NCI-H2196 treated with DMSO at 0.1 percent for 48 hours (cell line): ENCODE results near the gene ANKRD13C.
"Not testable (repeated sequence)": the region's sequence is repeated elsewhere in the genome, so short reads cannot be mapped to it uniquely, and the experiment has no call there.

ENCODE experiments used
- DNase-seq: peaks from one replicate; lab custom pipeline; 2025; ENCODE audit not compliant: unreplicated experiment; lab: John Stamatoyannopoulos, UW

The ANKRD13C gene

DNA sequence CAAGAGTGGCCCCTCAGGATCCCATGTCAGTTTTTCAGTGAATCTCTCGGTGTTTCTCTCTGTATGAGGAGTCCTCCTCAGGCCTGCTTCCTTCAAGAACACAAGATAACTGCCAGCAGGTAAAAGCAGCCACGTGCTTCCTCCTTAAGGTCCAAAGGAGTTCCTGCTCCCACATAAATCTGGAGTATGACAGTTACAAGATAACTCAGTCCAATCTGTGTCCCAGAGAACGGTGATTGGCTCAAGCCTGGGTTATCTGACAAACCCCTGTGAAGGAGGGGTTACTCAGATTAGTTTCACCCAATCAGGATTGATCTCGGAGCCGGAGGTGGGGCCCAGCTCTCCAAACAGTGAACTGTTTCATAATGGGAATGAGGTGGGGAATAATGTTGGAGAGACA is 5.8 kb upstream of the ANKRD13C start:
- no peak for DNase-seq

DNA sequence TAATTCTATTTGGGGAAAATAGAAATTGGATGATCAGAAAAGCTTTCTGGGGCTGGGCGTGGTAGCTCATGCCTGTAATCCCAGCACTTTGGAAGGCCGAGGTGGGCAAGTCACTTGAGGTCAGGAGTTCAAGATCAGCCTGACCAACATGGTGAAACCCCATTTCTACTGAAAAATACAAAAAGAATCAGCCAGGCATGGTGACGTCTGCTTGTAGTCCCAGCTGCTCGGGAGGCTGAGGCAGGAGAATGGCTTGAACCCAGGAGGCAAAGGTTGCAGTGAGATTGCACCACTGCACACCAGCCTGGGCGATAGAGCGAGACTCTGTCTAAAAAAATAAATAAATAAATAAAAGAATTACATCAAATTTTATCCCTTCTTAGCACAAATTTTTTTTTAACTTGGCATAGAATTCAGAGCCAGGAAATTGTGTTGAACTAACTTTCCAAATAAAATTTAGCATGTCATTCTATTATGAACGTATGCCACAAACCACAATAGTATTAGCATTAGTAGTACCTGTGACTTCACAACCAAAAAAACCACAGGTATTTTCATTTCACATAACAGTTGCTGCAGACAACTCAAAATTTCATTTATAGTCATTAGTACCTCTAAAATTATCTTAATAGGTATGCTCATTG is 4.5 kb upstream of the ANKRD13C start:
- DNase-seq = no peak

DNA sequence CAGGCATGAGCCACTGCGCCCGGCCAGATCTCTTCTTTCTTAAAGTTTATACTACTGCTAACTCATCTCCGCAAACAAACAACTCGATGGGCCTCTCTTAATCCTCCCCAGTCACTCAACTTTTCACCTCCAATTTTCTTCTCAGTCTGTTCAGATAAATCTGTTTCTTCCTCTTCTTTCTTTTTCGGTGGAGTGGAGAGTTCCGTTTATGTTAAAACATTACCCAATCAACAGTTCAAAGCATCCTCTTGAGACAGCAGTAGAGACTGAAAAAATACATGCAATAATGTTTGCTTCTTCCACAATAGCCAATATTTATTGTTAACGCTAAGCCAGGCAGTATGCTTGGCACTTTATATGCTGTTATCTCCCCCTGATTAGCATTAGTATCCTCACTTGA is 1.4 kb upstream of the ANKRD13C start:
- DNase-seq = no peak

DNA sequence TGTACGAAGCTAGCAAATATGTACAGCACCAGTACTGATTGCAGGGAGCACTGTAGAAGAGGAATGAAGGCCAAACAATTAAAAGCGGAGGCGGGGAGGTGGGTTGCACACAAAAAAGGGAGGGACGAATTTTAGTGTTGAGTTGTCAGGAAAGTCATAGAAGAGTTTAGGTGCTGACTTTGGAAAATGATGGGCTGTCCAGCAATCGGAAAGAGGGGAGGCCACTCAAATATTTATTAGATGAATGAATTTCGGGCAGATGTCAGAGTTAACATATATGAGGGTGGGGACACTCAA is 537 bp upstream of the ANKRD13C start:
- no peak for DNase-seq

DNA sequence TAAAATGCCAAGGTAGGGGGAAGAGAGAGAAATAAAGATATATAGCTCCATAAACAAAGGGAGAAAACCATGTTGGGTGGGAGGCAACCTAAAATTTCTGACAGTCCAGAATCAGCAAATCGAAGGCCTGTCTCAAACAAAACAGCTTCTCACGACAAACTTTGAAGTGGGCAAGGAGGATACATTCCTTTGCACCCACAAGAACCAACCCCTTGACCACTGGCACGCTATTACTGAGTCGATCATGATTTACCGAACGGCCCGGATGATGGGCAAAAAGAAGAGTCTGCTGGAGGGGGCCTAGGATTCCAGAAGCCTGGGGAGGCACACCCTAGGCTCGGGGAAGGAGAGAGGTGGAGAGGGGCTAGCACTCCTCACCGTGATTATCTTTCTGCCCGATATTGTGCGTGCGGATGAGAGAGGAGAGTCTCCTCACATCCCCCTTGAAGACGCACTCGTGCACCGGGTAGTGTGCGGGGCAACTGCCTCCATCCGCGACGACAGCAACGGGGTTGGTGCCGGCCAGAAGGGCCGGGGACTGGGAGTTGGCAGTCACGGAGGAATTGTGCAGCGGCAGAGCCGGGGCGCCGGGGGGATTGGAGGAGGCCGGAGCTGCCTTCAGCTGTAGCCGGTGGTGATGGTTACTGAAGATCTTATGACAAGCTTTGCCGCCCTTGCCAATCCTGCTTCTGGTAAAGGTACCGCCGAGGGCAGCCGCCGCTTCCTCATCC is 756 bp downstream of the ANKRD13C start:
- peak; percentile 20 for DNase-seq

DNA sequence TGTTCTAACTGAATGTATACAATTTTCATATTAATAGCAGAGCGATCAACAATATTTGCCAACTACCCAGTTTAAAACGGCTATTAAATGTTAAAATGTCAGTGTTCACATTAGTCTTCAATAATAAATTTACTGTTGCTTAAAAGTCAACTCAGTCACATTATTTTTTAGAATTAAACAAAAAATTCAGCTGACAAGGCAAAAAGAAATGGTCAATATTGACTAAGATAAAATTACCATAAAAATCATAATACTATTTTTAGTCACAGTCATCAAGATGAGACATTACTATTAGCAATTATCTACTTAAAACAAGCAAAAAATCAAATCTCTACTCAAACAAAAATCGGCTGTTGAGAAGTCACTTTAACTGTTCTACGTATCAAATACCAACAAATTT is 1.5 kb downstream of the ANKRD13C start:
- no peak for DNase-seq

DNA sequence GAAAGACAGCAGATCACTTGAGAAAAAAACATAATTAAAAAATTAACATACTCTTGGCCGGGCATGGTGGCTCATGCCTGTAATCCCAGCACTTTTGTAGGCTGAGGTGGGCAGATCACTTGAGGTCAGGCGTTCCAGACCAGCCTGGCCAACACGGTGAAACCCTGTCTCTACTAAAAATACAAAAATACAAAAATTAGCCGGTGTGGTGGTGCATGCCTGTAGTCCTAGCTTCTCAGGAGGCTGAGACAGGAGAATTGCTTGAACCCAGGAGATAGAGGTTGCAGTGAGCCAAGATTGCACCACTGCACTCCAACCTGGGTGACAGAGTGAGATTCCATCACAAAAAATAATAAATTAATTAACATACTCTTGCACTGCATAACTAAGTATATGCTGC is 4.7 kb downstream of the ANKRD13C start:
- DNase-seq = not testable (repeated sequence)

DNA sequence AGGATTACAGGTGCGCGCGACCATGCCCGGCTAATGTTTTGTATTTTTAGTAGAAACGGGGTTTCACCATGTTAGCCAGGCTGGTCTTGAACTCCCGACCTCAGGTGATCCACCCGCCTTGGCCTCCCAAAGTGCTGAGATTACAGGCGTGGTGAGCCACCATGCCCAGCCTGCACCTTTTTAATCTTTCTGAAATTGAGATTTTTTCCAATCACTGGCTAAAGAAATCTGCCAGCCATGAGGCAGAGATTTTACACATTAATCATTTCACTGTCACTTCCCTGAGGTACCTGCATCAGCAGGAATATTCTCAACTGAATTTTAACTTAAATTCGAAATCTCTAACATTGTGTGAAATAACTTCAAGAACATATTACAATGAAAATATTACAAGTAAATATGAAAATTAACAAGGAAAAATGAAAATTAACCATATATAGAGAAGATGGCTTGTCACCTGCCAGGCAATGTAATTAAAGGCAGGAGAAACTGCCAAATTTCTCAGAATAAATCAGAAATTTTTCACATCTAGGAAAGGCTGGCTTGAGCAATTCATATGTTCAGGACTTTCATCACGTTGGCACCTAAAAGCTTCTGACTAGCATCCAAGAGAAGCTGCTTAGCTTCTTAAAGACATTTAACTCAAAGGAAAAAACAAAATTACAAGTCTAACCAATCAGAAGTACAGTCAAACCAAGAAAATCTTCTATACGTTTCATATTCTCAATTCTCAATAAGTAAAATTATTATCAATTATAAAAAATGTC is 5.9 kb downstream of the ANKRD13C start:
- no peak for DNase-seq

DNA sequence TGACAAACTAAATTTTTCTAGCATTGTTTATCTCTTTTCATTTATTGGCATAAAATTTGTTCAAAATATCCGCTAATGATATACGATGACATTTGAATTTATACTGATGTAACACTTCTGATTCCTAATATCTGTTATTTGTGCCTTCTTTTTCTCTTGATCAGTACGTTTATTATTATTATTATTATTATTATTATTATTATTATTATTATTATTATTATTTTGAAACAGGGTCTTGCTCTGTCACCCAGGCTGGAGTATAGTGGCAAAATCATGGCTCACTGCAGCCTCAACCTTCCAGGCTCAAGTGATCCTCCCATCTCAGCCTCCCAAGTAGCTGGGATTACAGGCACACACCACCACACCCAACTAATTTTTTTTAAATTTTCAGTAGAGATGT is 14.9 kb downstream of the ANKRD13C start:
- DNase-seq = not testable (repeated sequence)

DNA sequence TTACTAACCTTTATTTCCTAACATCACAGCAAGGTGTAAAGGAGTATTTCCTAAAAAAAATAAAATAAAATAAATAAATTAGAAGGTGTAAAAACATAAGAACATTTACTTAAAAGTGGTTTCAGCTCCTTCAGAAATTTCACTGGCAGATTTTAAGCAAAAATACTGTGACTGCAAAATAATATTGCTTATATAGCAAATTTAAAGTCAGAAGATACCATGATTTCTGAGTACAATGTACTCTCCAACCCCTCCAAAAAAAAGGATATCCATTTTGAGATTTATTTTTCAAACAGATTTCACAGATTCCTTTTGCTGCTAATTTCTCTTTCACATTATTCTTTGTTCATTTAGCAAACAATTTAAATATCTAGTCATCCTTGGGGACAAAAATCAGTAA is 18.5 kb downstream of the ANKRD13C start:
- no peak for DNase-seq

DNA sequence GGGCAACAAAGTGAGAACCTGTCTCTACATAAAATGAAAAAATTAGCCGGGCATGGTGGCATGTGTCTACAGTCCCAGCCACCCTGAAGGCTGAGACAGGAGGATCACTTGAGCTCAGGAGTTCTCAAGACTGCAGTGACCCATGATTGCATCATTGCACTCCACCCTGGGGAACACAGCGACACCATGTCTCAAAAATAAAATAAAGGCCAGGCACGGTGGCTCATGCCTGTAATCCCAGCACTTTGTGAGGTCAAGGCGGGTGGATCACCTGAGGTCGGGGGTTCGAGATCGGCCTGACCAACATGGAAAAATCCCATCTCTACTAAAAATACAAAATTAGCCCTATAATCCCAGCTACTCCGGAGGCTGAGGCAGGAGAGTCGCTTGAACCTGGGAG is 20.1 kb downstream of the ANKRD13C start:
- no peak for DNase-seq

DNA sequence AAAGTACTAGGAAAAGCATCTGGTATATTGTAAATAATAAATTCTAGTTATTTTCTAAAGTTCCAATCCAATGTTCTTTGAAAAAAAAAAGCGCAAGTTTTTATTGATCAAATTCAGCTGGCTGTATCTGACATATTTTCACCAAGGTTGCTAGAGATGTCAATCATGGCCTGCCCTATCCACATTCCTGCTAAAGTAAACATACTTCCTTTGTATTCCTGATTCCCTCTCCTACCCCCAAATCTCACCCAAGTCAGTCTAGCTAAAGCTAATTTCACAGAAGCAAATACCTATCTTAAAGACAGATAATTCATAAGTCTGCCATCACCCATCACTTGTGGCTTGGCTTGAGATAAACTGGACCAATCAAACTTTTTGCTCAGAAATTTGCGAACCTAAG is 21.3 kb downstream of the ANKRD13C start:
- DNase-seq = no peak

DNA sequence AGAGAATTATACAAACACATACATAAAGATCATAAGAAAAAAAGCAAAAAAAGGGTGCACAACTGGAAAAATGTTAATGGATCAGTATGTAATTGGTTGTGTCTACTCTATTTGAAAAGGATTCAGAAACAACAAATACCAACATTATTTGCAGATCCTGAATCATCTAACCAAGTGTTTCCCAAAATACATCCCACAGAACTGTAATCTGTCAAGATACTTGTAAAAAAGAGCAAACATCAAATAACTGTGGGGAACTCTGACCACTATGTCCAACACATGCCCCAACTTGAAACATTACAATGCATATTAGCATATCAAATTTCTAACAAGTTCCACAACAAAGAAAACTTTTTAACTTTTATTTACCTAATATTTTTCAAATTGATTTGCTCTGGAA is 22.6 kb downstream of the ANKRD13C start:
- DNase-seq = no peak

DNA sequence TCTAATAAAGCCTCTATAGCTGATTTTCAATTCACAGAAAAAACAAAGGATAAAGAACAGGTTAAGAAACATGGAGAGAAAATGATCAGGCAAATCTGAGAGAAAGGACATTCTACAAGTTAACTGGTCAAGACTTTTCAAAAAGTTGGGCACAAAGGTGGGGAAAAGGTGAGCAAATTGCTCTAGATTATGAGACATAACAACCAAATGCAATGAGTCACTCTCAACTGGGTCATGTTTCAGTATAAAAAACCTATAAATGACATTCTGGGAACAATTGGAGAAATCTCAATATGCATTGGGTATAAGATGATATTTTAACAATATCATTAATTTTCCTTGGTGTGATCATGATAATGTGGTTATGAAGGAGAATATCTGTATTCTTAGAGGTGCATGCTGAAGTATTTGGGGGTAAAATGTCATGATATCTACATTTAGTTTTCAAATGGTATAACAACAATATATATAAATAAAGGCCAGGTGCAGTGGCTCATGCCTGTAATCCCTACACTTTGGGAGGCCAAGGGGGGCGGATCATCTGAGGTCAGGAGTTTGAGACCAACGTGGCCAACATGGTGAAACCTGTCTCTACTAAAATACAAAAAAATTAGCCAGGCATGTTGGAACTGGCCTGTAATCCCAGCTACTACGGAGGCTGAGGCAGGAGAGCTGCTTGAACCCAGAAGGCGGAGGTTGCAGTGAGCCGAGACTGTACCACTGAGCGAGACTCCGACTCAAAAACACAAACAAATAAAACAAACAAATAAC is 27.0 kb downstream of the ANKRD13C start:
- DNase-seq = no peak

DNA sequence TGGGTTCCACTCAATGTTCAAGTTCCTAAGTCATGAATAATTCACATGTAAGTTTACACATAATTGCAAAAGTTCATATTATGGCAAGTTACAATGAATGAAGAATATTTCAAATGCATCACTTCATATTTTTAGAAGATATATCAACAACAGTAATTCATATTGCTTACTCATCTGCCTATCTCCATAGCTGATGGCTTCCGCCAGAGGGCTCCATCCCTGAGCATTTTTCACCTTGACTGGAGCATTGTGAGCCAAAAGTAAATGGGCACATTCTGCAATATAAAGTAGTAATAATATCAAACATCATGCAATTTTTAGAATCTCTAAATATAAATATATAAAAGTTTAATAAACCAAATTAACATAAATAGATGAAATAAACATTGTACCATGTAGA is 29.8 kb downstream of the ANKRD13C start:
- no peak for DNase-seq

DNA sequence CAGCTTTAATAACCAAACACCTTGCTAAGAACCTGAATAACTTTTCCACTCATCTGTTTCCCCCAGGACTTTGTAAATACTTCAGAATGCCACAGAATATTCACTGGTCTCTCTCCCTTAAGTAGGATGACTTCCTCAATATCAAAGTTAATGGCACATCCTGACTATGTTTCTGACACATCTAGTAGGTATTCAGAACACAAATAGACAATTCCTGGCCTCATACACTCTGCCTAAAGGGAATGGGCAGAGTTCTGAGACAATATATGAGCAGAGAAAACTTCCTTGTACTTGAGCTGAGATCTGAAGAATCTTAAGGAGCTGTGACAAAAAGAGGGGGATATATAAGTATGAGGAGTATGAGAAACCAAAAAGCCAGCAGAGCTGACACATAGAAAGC is 34.8 kb downstream of the ANKRD13C start:
- no peak for DNase-seq

DNA sequence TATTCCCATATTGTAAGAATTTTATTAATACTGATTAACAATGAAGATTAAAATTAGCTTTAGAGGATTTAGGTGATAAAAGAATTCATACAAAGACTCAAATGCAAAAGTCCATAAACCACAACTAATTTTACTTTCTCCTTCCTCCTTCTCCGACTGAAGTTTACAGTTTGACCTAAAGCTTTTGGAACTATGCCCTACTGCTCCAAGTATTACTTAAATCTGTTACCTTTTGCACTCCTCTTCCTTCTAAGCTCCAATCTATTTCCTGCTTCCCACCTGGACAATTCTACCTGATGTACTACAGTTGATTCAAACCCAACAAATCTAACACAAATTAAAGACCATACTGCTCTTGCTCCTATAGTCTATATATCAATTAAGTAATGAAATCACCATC is 36.3 kb downstream of the ANKRD13C start:
- DNase-seq = no peak

DNA sequence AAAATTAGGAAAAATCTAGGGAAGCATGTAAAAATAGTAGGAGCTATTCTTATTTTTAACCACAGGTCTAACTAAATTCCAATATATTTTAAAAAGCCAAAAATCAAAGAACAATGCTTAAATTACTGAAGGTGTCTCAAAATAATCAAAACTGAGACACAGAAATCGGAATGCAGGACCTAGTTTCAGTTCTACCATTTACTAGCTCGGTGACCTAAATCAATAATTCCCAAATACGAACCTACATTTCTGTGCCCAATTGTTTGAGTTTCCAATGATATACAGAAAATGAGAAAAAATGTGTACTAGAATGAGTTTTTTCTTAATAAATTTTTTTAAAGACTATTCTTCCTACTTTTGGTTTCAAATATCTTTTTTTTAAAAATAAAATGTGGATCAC is 37.4 kb downstream of the ANKRD13C start:
- DNase-seq = no peak

DNA sequence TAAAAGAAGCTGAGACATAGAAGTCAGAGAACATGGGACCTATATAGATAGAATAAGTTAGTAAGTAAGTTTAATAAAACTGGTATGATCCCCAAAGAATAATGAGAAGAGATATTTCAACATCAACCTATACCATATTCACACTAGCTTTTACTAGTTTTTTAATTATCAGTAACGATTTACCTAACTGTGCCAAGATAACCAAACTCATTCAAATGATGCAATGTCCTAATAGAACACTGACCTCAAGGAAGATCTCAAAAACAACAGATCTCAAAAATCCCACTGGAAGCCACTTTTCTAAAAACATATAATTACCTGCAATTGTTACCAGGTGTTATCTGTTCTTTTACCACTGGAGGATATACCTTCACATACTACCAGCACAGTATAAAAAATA is 38.7 kb downstream of the ANKRD13C start:
- DNase-seq = no peak

DNA sequence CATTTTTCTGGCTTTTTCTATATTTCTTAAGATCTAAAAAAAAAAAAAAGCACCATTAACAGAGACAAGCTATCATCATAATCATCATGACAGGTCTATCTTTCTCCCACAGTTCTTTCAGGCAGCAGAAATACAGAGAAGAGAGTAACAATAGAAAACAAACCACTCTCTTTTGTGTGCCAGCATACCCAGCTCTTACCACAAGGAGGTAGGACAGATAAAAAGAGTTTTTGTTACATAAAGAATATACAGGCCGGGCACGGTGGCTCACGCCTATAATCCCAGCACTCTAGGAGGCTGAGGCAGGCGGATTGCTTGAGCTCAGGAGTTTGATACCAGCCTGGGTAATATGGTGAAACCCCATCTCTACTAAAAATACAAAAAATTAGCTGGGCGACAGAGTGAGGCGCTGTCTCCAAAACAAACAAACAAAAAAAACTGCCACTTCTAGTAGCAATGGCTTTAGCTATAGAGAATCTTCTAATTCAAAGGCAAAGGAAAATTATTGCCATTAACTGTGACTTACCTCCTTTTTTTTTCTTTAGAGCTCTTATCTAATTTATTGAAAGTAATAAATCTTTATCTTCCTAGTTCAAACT is 39.7 kb downstream of the ANKRD13C start:
- DNase-seq = no peak

DNA sequence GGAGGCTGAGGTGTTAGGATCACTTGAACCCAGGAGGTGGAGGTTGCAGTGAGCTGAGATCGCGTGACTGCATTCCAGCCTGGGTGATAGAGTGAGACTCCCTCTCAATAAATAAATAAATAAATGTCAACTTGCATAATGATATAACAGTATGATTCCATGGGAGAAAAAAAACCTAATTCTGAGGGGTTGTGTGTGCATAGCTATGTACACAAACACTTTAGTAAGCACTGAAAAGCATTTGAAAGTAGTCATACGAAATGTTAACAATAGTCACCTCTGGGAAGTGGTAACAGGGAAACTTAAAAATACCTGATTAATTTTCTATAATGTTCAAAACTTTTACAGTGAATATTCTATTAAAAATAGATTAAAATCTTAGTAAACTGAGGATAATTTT is 43.2 kb downstream of the ANKRD13C start:
- DNase-seq = no peak
